Endothelial cell of umbilical vein (primary cell): Measurements from ENCODE around the gene NOLC1. TPM values are rescaled to one million over a fixed set of nuclear protein-coding genes. Genes with fewer than 3 reads are reported as not detected.

ENCODE experiments used
- BruUV-seq: library from RNA; stranded (reverse); fragments of 400-500 nt; replicated peaks from 2 replicates; lab custom pipeline; 2021; lab: Mats Ljungman, UMichigan
- CTCF ChIA-PET: fragments of 300-600, 350-600 bp; sonication (Branson Sonifier 250); formaldehyde crosslinking; loops from one replicate; lab custom pipeline; 2021; ENCODE audit warnings: antibody characterized with exemption, inconsistent platforms; lab: Charles Lee
- POLR2A ChIA-PET: fragments of 300-600, 350-600 bp; sonication (Branson Sonifier 250); formaldehyde crosslinking; loops from one replicate; lab custom pipeline; 2021; ENCODE audit warnings: antibody characterized with exemption, inconsistent platforms; lab: Charles Lee
- DNase-seq: peaks from one replicate; pipeline ENCODE4 v3.0.0-alpha.2; 2011; ENCODE audit warnings: low read depth, low spot score
- FAIRE-seq: peaks from 2 replicates; lab custom pipeline; 2011; peaks lifted over from hg19 to GRCh38; lab: Jason Lieb, UNC
- H2AFZ ChIP-seq: 2 replicates; pipeline ENCODE4 v1.6.0; 2012; ENCODE audit warnings: low read depth, low read length, control low read depth, inconsistent platforms
- H3K27ac ChIP-seq: 2 replicates; pipeline ENCODE4 v1.5.1; 2011; ENCODE audit warnings: low read depth, mild to moderate bottlenecking, control low read depth, low read length, moderate library complexity; ENCODE audit not compliant: insufficient read depth
- H3K27me3 ChIP-seq, 2 experiments: 2 replicates each; pipeline versions ENCODE4 v1.6.0 to v1.6.1; 2011; ENCODE audit warnings: low read length in 2 of 2, mixed read lengths in 1 of 2; ENCODE audit not compliant: control insufficient read depth in 2 of 2, insufficient read depth in 2 of 2
- H3K36me3 ChIP-seq, 2 experiments: 2 replicates in 1 of 2; 3 replicates in 1 of 2; pipeline ENCODE4 v1.5.1; 2011; ENCODE audit warnings: low read length in 2 of 2, mild to moderate bottlenecking in 1 of 2, moderate library complexity in 1 of 2; ENCODE audit not compliant: control insufficient read depth in 2 of 2, insufficient read depth in 2 of 2; ENCODE audit errors: extremely low read depth in 1 of 2
- H3K4me1 ChIP-seq: 3 replicates; pipeline ENCODE4 v1.5.1; 2011; ENCODE audit warnings: mild to moderate bottlenecking, low read length; ENCODE audit not compliant: control insufficient read depth, insufficient read depth; ENCODE audit errors: extremely low read depth
- H3K4me2 ChIP-seq: 2 replicates; pipeline ENCODE4 v1.6.1; 2011; ENCODE audit warnings: low read length, control low read depth, mixed read lengths; ENCODE audit not compliant: insufficient read depth
- H3K4me3 ChIP-seq, 3 experiments: fragments of 200-600 bp in 1 of 3; sonication (generic), shearing (Covaris generic) in 1 of 3; replicated peaks in 1 of 3; 2 replicates each; pipeline ENCODE4 v1.5.1; 2011 to 2016; ENCODE audit warnings: control low read depth in 3 of 3, low read length in 3 of 3, mild to moderate bottlenecking in 2 of 3, inconsistent platforms in 1 of 3, low read depth in 1 of 3, moderate library complexity in 1 of 3; ENCODE audit not compliant: insufficient read depth in 1 of 3
- H3K79me2 ChIP-seq: 2 replicates; pipeline ENCODE4 v1.6.0; 2012; ENCODE audit warnings: low read length, inconsistent platforms; ENCODE audit not compliant: control insufficient read depth, insufficient read depth
- H3K9ac ChIP-seq: replicated peaks from 2 replicates; pipeline ENCODE3; 2011; ENCODE audit warnings: low read length, control low read depth; ENCODE audit not compliant: insufficient read depth; ENCODE audit errors: extremely low read depth
- H3K9me1 ChIP-seq: replicated peaks from 3 replicates; pipeline ENCODE4 v1.6.0; 2011; ENCODE audit warnings: mild to moderate bottlenecking, low read length; ENCODE audit not compliant: control insufficient read depth, insufficient read depth; ENCODE audit errors: extremely low read depth
- H3K9me3 ChIP-seq: replicated peaks from 2 replicates; pipeline ENCODE4 v1.5.1; 2012; ENCODE audit warnings: low read length, inconsistent platforms; ENCODE audit not compliant: control insufficient read depth, insufficient read depth
- H4K20me1 ChIP-seq: replicated peaks from 2 replicates; pipeline ENCODE3; 2011; ENCODE audit warnings: mild to moderate bottlenecking, low read length; ENCODE audit not compliant: control insufficient read depth, insufficient read depth; ENCODE audit errors: extremely low read depth
- CTCF ChIP-seq, 2 donors: IDR thresholded peaks; 1 replicate in 1 of 2; 2 replicates in 1 of 2; pipeline ENCODE4 v1.5.1; 2011; ENCODE audit warnings: low read length in 2 of 2, mild to moderate bottlenecking in 2 of 2, moderate library complexity in 2 of 2, control low read depth in 1 of 2, inconsistent platforms in 1 of 2, low read depth in 1 of 2; ENCODE audit not compliant: insufficient read depth in 1 of 2; ENCODE audit errors: extremely low read depth in 1 of 2
- EZH2 ChIP-seq: IDR thresholded peaks from 2 replicates; pipeline ENCODE4 v1.6.1; 2012; ENCODE audit warnings: borderline replicate concordance, low read depth, mild to moderate bottlenecking, moderate library complexity, low read length, inconsistent platforms; ENCODE audit not compliant: severe bottlenecking
- FOS ChIP-seq: IDR thresholded peaks from 2 replicates; pipeline ENCODE4 v1.6.1; 2011; ENCODE audit warnings: mild to moderate bottlenecking, low read length, moderate library complexity, borderline replicate concordance; ENCODE audit not compliant: insufficient read depth
- GATA2 ChIP-seq: IDR thresholded peaks from 2 replicates; pipeline ENCODE4 v1.7.0; 2011; ENCODE audit warnings: low read depth, mild to moderate bottlenecking, moderate library complexity, mixed read lengths, low read length; ENCODE audit not compliant: insufficient read length, insufficient read depth
- JUN ChIP-seq: IDR thresholded peaks from 2 replicates; pipeline ENCODE4 v1.6.1; 2011; ENCODE audit warnings: borderline replicate concordance, low read depth; ENCODE audit not compliant: insufficient read length, insufficient read depth
- MAX ChIP-seq: IDR thresholded peaks from 2 replicates; pipeline ENCODE4 v1.6.1; 2011; ENCODE audit not compliant: insufficient read depth, insufficient read length
- MYC ChIP-seq: IDR thresholded peaks from one replicate; pipeline ENCODE4 v1.6.1; 2011; ENCODE audit warnings: mild to moderate bottlenecking, low read depth, low read length
- POLR2A ChIP-seq: IDR thresholded peaks from 2 replicates; pipeline ENCODE4 v1.6.1; 2012; ENCODE audit warnings: low read depth, mild to moderate bottlenecking, control low read depth, low read length
- POLR2AphosphoS5 ChIP-seq: IDR thresholded peaks from 2 replicates; pipeline ENCODE4 v1.6.1; 2012; ENCODE audit warnings: low read depth, mild to moderate bottlenecking, control low read depth, low read length, moderate library complexity; ENCODE audit not compliant: insufficient read depth
- dilution Hi-C: fragments of 300-500 bp; cut with MboI; formaldehyde crosslinking; loops from one replicate; pipeline ENCODE4 v1.15.0; 2019; ENCODE audit warnings: low sequenced_read_pairs; ENCODE audit not compliant: extremely low pct_ligation_motif_present
- intact Hi-C: fragments of 100-400 bp; cut with micrococcal nuclease; formaldehyde crosslinking; loops from one replicate; pipeline ENCODE4 v1.10.0; 2022
- polyA plus RNA-seq, 4 experiments: library from polyadenylated mRNA; depleted of rRNA in 3 of 4; stranded (reverse) in 3 of 4; unstranded in 1 of 4; fragments of >200 nt; gene quantifications; 2 replicates each; pipeline versions ENCODE4 v1.2.1 to v1.2.3, GENCODE V29; 2011 to 2012; ENCODE audit warnings: missing spikeins in 1 of 4
- total RNA-seq: library from RNA; stranded (reverse); gene quantifications from 2 replicates; pipeline ENCODE4 v1.2.3, GENCODE V29; 2021

NOLC1 gene
- total and polyA plus RNA-seq, 2 donors (not counting 3 experiments of a cell fraction or from before 2014, with no cell fraction given) = 32.1 to 73.1 TPM

GRCh38 chr10:102120991-102121738 lies 31.0 kb upstream of the NOLC1 start:
- POLR2A ChIA-PET = interaction anchor here (0.5 kb wide), 1 partner anchor 37 kb away, joined by 10 read pairs; no protein-coding TSS in a partner anchor
- peak overlapping the region in 2 of 3 experiments; percentile 57 to 98 for H3K4me3 ChIP-seq
- no peaks in the 10 kb centered on the region for H3K9me3 ChIP-seq
- FAIRE-seq = no peak
- no peak for DNase-seq
- dilution Hi-C loops = no loop called here
- H3K4me2 ChIP-seq = peak overlapping the region; percentile 66
- H3K4me1 ChIP-seq = peaks cover 37% of the 10 kb centered on the region
- no peak overlapping the region for H3K27ac ChIP-seq
- BruUV-seq = no TSS peak
- peak overlapping the region; percentile 50 for H3K9ac ChIP-seq
- no peaks in the 10 kb centered on the region for H3K27me3 ChIP-seq
- peak overlapping the region; percentile 43 for H2AFZ ChIP-seq
- no peaks in the 10 kb centered on the region for H4K20me1 ChIP-seq
- intact Hi-C loops = loop anchor here (1.0 kb wide), 1 partner anchor 11 kb away; no protein-coding TSS in a partner anchor
- H3K9me1 ChIP-seq = no peaks in the 10 kb centered on the region
- TF ChIP-seq POLR2AphosphoS5 (no peak), JUN (no peak), EZH2 (no peak), FOS (no peak), POLR2A (no peak), GATA2 (no peak), MYC (no peak), CTCF (IDR thresholded peaks at IDR 0.05; ENCODE audit: extremely low read depth in 1 of 2, insufficient read depth in 1 of 2, low read depth in 1 of 2, low read length in 2 of 2) (no peak), MAX (no peak)
- no peaks in the 10 kb centered on the region for H3K36me3 ChIP-seq
- CTCF ChIA-PET = no interaction called here
- H3K79me2 ChIP-seq = peaks cover 29% of the 10 kb centered on the region
